CD4-positive, alpha-beta T cell treated with Interleukin-1 beta for 1 hour (primary cell): ENCODE results near the gene GIGYF2.
"Not testable (repeated sequence)": the region's sequence is repeated elsewhere in the genome, so short reads cannot be mapped to it uniquely, and the experiment has no call there.

ENCODE experiments used
- DNase-seq, 2 donors: peaks; one replicate each; pipeline ENCODE4 v3.0.0-alpha.2; 2020 to 2022

The GIGYF2 gene

DNA sequence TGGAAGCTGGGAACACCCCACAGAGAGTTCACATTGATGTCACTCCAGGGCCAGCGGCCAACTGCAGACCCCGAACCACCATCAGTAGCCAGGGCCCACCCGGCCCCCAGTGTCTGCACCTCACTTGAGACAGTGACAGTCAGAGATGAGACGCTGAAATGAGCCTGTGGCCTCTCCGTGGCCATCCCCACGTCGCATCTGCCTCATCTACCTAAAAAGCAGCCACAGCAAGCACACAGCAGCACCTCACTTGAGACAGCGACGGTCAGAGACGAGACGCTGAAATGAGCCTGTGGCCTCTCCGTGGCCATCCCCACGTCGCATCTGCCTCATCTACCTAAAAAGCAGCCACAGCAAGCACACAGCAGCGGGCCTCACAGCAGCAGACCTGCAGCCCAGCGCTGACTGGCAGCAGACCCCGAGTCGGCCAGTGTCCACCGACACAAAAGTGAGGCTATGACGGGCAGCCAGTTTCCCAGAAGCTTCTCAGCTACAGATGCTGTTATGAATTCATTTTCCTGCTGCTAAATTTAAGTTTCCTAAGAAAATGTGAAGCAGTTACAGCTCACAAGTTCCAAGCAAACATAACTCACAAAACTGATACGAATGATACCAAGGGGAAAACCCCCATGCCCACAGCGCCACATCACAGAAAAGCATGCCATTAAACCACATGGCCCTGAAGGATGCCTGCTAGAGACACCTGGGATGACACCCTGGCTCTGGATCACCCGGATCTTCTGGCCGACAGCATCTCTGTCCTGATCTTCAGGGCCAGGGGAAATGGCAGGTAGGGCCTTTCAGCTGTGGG lies 200.7 kb downstream of the GIGYF2 start:
- DNase-seq: no peak

DNA sequence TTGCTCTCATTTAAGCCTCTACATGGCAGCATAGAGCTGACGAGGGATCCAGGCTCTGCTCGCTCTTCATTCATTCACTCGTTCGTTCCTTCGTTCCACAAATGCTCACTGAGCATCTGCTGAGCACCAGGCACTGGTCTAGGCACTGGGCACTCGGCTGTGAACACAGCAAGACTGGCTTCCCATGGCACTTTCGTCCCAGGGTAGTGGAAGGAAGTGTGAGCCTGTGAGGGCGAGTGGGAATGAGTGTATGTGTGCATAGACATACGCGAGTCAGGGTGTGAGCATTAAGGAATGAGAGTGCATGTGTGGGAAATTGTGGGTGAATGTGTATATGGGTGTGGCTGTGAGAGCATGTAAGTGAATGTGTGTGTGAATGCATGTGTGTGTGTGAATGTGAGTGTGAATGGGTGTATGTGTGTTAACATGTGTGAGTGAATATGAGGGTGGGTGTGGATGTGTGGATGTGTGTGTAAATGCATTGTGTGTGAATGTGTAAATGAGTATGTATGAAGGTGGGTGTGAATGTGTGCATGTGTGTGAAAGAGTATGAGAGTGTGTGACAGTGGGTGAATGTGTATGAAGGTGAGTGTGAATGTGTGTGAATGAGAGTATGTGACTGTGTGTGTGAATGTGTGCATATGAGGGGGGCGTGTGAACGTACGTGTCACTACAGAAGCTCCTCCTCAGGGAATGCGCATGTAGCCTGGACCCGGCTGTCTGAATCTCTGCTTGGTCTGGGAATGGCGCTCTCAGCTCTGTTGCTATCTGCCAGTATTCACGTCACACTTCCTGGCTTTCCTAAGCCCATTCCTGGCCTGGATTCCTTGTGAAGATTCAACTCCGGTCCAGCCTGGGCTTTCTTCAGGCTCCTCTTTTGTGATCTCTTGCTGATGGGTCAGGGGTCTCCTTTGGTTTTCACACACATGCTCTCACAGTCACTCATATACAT lies 201.7 kb downstream of the GIGYF2 start:
- no peak for DNase-seq

DNA sequence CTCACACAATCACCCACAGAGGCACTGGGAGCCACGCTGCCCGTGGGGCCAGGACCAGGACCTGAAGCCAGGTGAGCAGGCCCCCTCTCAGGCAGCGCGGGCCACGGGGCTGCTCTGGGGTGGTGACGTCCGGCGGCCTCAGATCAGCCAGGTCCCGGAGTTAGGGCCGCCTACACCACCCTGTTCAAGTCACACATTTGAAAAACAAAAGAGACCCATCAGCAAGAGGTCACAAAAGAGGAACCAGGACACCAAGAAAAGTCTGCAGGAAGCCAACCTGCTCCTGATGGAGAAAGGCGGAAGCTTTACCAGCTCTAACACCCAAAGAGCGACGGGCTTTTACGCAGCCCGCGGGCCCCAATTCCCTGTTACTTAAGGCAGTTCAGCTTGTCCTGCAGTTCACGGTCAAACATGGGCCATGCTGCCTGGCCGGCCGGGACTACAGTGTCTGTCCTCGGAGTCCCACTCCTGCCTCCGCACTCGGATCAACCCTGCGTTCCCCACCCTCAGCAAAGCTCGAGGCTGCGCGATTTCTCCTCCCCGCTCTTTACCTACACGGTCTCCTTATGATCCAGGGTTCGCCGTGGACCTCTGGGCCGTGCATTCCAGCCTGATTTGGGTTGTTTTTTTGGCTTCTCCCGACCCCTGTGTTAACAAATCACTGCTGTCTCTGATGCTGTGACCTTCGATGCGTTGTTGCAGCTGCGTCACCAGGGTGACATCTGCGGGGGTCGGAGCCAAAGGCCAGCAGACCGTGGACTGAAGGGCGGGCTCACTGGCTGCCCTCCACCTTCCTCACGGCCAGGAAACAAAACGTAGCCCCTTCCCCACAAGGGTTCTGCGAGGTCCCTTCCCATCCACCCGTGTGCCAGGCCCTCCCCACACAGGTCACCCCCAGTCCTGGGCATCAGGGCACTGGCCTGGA lies 203.9 kb downstream of the GIGYF2 start:
- no peak for DNase-seq

DNA sequence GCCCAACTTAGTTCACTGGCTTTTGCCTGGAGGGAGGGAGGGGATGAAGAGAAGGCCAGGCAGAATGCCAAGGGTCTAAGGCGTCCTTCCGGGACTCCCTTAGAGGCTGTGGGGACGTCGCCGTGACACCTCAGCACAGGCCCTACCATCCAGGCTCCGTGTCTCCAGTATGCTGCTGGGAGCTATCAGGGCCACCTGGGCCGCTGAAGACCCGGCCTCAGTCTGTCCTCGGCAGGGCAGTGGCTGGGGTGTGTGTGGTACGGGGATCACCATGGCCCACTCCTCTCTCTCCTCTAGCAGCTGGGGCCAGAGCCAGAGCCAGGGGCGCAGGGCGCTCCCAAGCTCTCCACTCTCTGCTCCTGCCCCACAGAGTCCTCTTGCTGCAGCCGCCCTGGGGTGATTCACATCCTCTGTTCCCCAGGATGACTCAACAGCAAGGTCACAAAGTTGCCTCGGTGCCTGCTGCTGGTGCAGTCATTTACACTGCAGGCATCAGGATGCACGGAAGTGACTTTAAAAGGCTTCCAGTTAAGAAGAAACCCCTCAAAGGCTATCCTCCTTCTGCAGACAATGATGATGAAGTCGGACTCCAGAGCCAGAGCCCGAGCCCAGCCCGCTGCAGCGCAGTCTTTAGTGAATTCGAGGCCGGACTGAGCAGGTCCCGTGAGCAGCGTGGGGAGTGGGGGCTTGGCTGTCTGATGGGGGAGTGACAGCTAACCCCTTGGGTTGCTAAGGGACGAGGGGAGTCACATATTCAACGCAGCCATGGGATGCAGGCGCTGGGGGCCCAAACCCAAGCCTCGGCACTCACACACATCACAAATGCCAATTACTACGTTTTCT lies 204.8 kb downstream of the GIGYF2 start:
- DNase-seq: peak in 1 of 2 donors; percentile 50

DNA sequence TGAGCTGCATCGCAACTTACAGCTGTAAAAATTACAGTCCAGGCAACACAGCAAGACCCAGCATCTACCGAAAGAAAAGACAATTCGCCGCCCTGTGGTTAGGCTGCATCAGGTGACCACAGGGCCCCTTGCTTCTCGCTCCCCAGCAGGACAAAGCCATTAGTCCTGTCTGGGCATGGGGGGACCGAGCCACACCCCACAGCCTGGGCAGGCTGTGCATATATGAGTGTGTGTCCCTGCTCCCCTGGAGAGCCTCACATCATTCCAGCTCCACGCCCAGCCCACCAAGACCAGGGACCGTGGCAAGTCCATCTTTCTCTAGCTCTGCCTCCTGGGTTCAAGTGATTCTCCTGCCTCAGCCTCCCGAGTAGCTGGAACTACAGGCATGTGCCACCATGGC lies 206.9 kb downstream of the GIGYF2 start:
- DNase-seq: no peak

DNA sequence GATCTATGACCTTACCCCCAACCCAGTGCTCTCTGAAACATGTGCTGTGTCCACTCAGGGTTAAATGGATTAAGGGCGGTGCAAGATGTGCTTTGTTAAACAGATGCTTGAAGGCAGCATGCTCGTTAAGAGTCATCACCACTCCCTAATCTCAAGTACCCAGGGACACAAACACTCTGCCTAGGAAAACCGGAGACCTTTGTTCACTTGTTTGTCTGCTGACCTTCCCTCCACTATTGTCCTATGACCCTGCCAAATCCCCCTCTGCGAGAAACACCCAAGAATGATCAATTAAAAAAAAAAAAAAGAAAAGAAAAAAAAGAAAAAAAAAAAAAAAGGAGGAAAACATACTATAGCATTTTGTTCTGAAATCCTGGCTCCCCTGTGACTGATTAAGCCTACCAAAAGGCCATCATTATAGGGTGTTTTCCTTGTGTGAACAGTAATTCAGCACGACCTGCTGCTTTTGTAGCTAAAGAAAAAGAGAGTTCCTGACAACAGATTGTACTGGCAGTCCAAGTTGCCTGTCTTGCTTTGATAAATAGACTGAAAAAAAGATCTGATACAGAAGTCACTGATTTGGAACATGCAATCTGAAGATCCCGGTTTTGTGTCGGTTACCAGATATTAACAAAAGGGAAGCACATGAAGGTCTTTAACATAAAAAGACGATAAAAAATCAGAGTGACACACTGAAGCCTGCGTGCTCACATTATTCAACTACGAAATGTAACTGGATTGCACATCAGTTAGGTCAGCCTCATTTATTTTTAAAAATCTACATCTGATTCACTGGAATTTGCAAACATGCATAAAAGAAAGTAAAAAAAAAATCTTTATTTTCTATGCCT lies 210.0 kb downstream of the GIGYF2 start:
- DNase-seq: not testable (repeated sequence)

DNA sequence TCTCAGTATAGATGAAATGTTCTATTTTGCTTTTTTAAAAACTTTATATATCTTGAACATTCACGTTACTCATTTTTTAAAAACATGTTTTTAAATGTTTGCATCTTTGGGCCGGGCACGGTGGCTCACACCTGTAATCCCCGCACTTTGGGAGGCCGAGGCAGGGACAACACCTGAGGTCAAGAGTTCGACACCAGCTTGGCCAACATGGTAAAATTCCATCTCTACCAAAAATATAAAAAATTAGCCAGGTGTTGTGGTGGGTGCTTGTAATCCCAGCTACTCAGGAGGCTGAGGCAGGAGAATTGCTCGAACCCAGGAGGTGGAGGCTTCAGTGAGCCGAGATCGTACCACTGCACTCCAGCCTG lies 210.6 kb downstream of the GIGYF2 start:
- not testable (repeated sequence) for DNase-seq

DNA sequence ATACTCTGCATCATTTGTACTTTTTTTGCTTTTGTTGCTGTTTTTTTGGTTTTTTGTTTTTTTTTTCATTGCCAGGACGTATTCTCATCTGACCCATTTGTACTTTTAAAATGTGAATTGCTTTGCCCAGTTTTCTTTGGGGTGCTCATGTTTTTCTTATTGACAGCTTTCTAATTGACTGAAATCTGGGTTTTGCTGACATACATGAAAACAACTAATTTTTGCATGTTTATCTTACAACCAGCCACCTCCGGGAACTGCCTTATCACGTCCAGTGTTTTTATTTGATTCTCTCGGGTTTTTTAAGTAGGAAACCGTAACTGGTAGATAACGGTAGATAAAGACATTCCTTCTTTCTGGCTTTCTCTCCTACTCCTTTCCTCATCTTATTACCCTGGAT lies 211.6 kb downstream of the GIGYF2 start:
- no peak for DNase-seq
